ENCODE results near the gene CBX4. TPM values are rescaled to one million over a fixed set of nuclear protein-coding genes. Genes with fewer than 3 reads are reported as not detected.
A peak's percentile ranks its signal among the peaks of the same experiment; 100 is the strongest.

The CBX4 gene
- total RNA-seq, 6 donors from 2014 or later: 17.0 to 33.3 (median 25.0) TPM

- Histone ChIP-seq H3K4me1 (peaks cover 62 to 83% (median 70%) of the 10 kb centered on the region in 4 donors), H3K36me3 (peaks cover 9 to 28% (median 19%) of the 10 kb centered on the region in 4 donors), H3K9me3 (no peaks in the 10 kb centered on the region), H3K27me3 (peaks cover 0 to 20% (median 10%) of the 10 kb centered on the region in 4 donors), H3K27ac (peak overlapping the region; percentile 74 to 100 (median 95)), H3K4me3 (peak overlapping the region in 3 of 4 donors; percentile 84 to 92 (median 91))
- 20 to 27% methylated on average over 14 to 18 of the region's 18 CpGs for WGBS, 2 donors
- peak; percentile 81 to 89 for DNase-seq
- no peak for TF ChIP-seq CTCF (IDR thresholded peaks at IDR 0.05)
- TF ChIP-seq EP300 (IDR thresholded peaks at IDR 0.05): no peak
- TF ChIP-seq POLR2A (IDR thresholded peaks at IDR 0.05): peak in 1 of 4 donors; percentile 14
- TF ChIP-seq POLR2AphosphoS5 (IDR thresholded peaks at IDR 0.05): peak; percentile 8 to 42
- ATAC-seq (ENCODE audit: low FRiP score in 2 of 2): peak in 1 of 2 donors; percentile 4
Observed at GRCh38 chr17:79836510-79836971, 2.7 kb downstream of the CBX4 start.

GRCh38 chr17:79835953-79836509 is 3.2 kb downstream of the CBX4 start:
- Histone ChIP-seq H3K4me3 (peak overlapping the region in 3 of 4 donors; percentile 84 to 92 (median 91)), H3K9me3 (no peaks in the 10 kb centered on the region), H3K27me3 (peaks cover 0 to 15% (median 6%) of the 10 kb centered on the region in 4 donors), H3K27ac (peak overlapping the region; percentile 74 to 100 (median 95)), H3K4me1 (peaks cover 61 to 83% (median 70%) of the 10 kb centered on the region in 4 donors), H3K36me3 (peaks cover 9 to 28% (median 19%) of the 10 kb centered on the region in 4 donors)
- peak in 1 of 2 donors; percentile 28 for ATAC-seq (ENCODE audit: low FRiP score in 2 of 2)
- WGBS, 2 donors: 53 to 62% methylated on average over 13 to 23 of the region's 24 CpGs
- TF ChIP-seq POLR2A (IDR thresholded peaks at IDR 0.05): no peak
- no peak for TF ChIP-seq CTCF (IDR thresholded peaks at IDR 0.05)
- no peak for TF ChIP-seq POLR2AphosphoS5 (IDR thresholded peaks at IDR 0.05)
- TF ChIP-seq EP300 (IDR thresholded peaks at IDR 0.05): no peak
- peak; percentile 90 for DNase-seq

- 78 to 80% methylated on average over 9 to 13 of the region's 13 CpGs for WGBS, 2 donors
- Histone ChIP-seq H3K27ac (no peak overlapping the region), H3K9me3 (no peaks in the 10 kb centered on the region), H3K36me3 (peaks cover 9 to 28% (median 19%) of the 10 kb centered on the region in 4 donors), H3K4me1 (peaks cover 61 to 83% (median 70%) of the 10 kb centered on the region in 4 donors), H3K4me3 (no peak overlapping the region), H3K27me3 (peaks cover 0 to 9% (median 3%) of the 10 kb centered on the region in 4 donors)
- TF ChIP-seq EP300 (IDR thresholded peaks at IDR 0.05): no peak
- no peak for TF ChIP-seq POLR2A (IDR thresholded peaks at IDR 0.05)
- TF ChIP-seq POLR2AphosphoS5 (IDR thresholded peaks at IDR 0.05): no peak
- TF ChIP-seq CTCF (IDR thresholded peaks at IDR 0.05): no peak
- ATAC-seq (ENCODE audit: low FRiP score in 2 of 2) (no peak), DNase-seq (no peak)
Observed at GRCh38 chr17:79835470-79835899, 3.8 kb downstream of the CBX4 start.

DNA sequence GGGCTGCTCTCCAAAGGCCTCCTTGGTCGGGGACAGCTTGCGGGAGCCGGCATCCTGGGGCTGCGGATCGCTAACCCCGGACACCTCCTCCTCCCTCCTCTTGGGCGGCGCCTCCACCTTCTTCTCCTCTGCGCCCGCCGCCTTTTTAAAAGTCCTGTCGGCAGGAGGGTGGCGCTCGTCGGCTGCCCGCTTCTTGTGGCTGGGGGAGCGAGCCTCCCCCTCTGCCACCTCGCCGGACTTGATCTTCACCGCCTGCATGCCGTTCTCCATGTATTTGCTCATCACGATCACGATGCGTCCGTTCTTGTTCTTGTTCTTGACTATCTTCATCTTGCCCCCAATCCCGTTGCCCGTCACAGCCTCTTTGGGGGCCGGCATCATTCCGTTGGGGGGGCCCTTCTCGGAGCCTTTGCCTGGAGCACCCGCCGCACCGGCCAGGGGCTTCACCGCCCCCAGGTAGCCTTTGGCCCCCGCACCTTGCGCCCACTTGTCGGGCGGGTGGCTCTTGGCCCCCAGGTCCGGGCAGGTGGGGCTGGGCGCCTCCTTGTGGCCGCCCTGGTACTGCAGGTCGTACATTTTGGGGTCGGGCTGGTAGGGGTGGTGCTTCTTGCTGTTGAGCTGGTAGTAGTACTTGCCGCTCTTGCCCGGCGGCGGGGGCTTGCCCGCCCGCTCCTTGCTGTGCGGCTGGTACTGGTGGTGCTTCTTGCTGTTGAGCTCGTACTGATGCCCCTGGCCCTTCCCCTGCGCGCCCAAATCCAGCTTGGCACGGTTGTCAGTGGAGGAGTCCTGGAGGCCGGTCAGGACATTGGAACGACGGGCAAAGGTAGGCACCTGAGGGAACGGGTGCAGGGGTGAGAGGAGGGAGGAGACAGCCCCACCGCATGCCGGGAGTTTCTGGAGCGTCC is 4.4 kb downstream of the CBX4 start:
- peaks cover 0 to 3% (median 0%) of the 10 kb centered on the region in 4 donors for H3K27me3 ChIP-seq
- H3K36me3 ChIP-seq: peaks cover 9 to 28% (median 19%) of the 10 kb centered on the region in 4 donors
- peak in 1 of 2 donors; percentile 88 for DNase-seq
- H3K4me3 ChIP-seq: no peak overlapping the region
- ATAC-seq (ENCODE audit: low FRiP score in 2 of 2): no peak
- TF ChIP-seq POLR2A (IDR thresholded peaks at IDR 0.05) (no peak), CTCF (IDR thresholded peaks at IDR 0.05) (peak; percentile 55 to 79 (median 70)), EP300 (IDR thresholded peaks at IDR 0.05) (no peak)
- 88 to 91% methylated on average over 51 to 60 of the region's 61 CpGs for WGBS, 2 donors
- no peak overlapping the region for H3K27ac ChIP-seq
- no peaks in the 10 kb centered on the region for H3K9me3 ChIP-seq
- H3K4me1 ChIP-seq: peaks cover 56 to 80% (median 65%) of the 10 kb centered on the region in 4 donors

All from upper lobe of left lung (tissue), 6 donors.